Stomach smooth muscle (tissue), 2 donors: ENCODE measurements around the gene PROM1.

ENCODE experiments used
- H3K27ac ChIP-seq: one replicate; pipeline ENCODE4 v1.7.0; 2013; ENCODE audit warnings: mild to moderate bottlenecking, low read length, inconsistent platforms
- H3K27me3 ChIP-seq, 2 donors: one replicate each; pipeline ENCODE4 v1.7.0; 2013; ENCODE audit warnings: low read length in 2 of 2; ENCODE audit not compliant: insufficient read depth in 2 of 2, control insufficient read depth in 1 of 2
- H3K36me3 ChIP-seq, 2 donors: one replicate each; pipeline ENCODE4 v1.7.0; 2013; ENCODE audit warnings: low read length in 2 of 2; ENCODE audit not compliant: control insufficient read depth in 2 of 2, insufficient read depth in 2 of 2
- H3K4me1 ChIP-seq: one replicate; pipeline ENCODE4 v1.7.0; 2013; ENCODE audit warnings: low read length; ENCODE audit not compliant: control insufficient read depth, insufficient read depth
- H3K4me3 ChIP-seq, 2 donors: one replicate each; pipeline ENCODE4 v1.7.0; 2013; ENCODE audit warnings: low read length in 2 of 2
- H3K9ac ChIP-seq, 2 donors: one replicate each; pipeline ENCODE4 v1.7.0; 2013; ENCODE audit warnings: low read length in 2 of 2, mild to moderate bottlenecking in 1 of 2
- H3K9me3 ChIP-seq, 2 donors: one replicate each; pipeline ENCODE4 v1.7.0; 2013; ENCODE audit warnings: low read length in 2 of 2; ENCODE audit not compliant: control insufficient read depth in 2 of 2
- donor health status: healthy.
- donor health status: Pancreatic carcinoma.

PROM1 gene

GRCh38 chr4:16083241-16084191 is at the start of gene PROM1:
PROM1 (minus strand) TSS chr4:16084023; CDS start chr4:16075906, 8,117 bp downstream.
- Histone ChIP-seq H3K27me3 (peaks cover 27 to 42% of the 10 kb centered on the region in 2 donors), H3K9ac (no peak within 1 kb of the TSS), H3K27ac (no peak within 1 kb of the TSS)

DNA sequence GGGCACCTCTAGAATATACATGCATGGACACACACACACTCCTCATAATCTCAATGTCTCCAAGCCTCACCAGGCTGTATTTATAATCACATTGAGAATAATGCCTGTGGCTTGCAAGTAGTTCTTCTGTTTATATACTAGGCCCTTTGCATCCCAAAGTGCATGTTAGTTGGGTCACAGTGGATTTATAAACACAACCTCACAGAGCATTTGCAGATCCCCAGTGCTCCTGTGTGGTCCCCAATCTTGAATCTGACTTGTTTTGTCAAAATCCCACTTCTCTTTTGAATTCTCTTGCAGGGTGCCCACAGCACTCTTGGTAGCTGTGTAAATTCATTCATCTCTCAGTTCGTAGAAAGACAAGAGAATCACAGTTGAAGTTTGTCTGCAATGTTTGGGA is 49.6 kb upstream of the PROM1 start:
- Histone ChIP-seq H3K27ac (no peak overlapping the region), H3K36me3 (no peaks in the 10 kb centered on the region), H3K27me3 (no peaks in the 10 kb centered on the region), H3K9ac (no peak overlapping the region), H3K4me1 (no peaks in the 10 kb centered on the region), H3K9me3 (peaks cover 0 to 5% of the 10 kb centered on the region in 2 donors), H3K4me3 (no peak overlapping the region)

More at GRCh38 chr4:16083241-16084191, at the start of gene PROM1:
- Histone ChIP-seq H3K4me1 (peaks cover 19% of the 10 kb centered on the region), H3K36me3 (no peaks in the 10 kb centered on the region), H3K9me3 (peaks cover 5 to 11% of the 10 kb centered on the region in 2 donors), H3K4me3 (peak within 1 kb of the TSS; percentile 73 to 80)

GRCh38 chr4:16131293-16131692 is 47.5 kb upstream of the PROM1 start:
- Histone ChIP-seq H3K4me3 (no peak overlapping the region), H3K27me3 (no peaks in the 10 kb centered on the region), H3K9ac (no peak overlapping the region), H3K4me1 (no peaks in the 10 kb centered on the region), H3K9me3 (peaks cover 0 to 5% of the 10 kb centered on the region in 2 donors), H3K36me3 (no peaks in the 10 kb centered on the region), H3K27ac (no peak overlapping the region)

DNA sequence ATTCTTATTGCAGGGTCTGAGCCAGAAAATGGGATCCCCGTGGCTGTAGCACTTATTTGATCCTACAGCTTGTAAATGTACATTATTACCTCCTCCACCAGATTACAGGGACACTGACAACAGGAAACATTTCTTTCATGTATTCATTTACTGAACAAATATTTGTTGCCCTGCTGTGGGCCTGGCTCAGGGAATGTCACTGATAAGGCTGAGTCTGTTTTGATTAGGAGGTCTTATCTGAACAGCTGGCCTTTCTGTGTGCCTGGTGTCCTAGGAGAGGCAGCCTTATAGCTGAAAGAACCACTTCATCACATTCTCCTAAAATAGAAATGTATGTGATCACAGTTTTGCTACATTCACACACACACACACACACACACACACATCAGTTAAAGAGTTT is 45.5 kb upstream of the PROM1 start:
- H3K4me3 ChIP-seq = no peak overlapping the region
- no peaks in the 10 kb centered on the region for H3K4me1 ChIP-seq
- H3K27me3 ChIP-seq = no peaks in the 10 kb centered on the region
- no peaks in the 10 kb centered on the region for H3K9me3 ChIP-seq
- no peak overlapping the region for H3K27ac ChIP-seq
- H3K9ac ChIP-seq = no peak overlapping the region
- H3K36me3 ChIP-seq = no peaks in the 10 kb centered on the region

DNA sequence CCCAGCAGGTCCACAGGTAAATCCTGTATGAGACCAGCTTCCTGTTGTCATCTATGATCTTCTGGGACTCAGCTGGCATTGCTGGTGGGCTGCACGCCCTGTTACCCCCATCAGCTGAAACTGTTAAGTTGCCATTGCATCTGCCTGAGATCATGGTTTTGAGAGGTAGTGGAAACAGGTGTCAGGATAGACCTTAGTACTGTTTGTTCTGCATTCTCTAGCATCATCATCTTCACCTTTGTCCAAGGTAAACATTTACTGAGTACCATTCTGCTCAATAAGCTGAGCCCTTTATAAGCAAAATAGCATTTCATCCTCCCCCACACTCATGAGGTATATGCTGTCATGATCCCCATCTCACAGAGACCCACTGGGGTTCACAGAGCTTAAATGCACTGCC is 42.9 kb upstream of the PROM1 start:
- no peak overlapping the region for H3K9ac ChIP-seq
- no peak overlapping the region for H3K27ac ChIP-seq
- no peaks in the 10 kb centered on the region for H3K9me3 ChIP-seq
- no peaks in the 10 kb centered on the region for H3K36me3 ChIP-seq
- no peaks in the 10 kb centered on the region for H3K4me1 ChIP-seq
- H3K4me3 ChIP-seq = no peak overlapping the region
- H3K27me3 ChIP-seq = no peaks in the 10 kb centered on the region

- Histone ChIP-seq H3K9me3 (no peaks in the 10 kb centered on the region), H3K9ac (no peak overlapping the region), H3K27ac (no peak overlapping the region), H3K4me3 (no peak overlapping the region), H3K36me3 (no peaks in the 10 kb centered on the region), H3K27me3 (no peaks in the 10 kb centered on the region), H3K4me1 (no peaks in the 10 kb centered on the region)
Measured at GRCh38 chr4:16125571-16126445, 42.0 kb upstream of the PROM1 start.

- Histone ChIP-seq H3K4me1 (no peaks in the 10 kb centered on the region), H3K4me3 (no peak overlapping the region), H3K27ac (no peak overlapping the region), H3K27me3 (no peaks in the 10 kb centered on the region), H3K9me3 (no peaks in the 10 kb centered on the region), H3K9ac (no peak overlapping the region), H3K36me3 (no peaks in the 10 kb centered on the region)
Measured at GRCh38 chr4:16124232-16124631, 40.4 kb upstream of the PROM1 start.

- no peaks in the 10 kb centered on the region for H3K9me3 ChIP-seq
- H3K27me3 ChIP-seq = no peaks in the 10 kb centered on the region
- H3K36me3 ChIP-seq = no peaks in the 10 kb centered on the region
- H3K4me1 ChIP-seq = no peaks in the 10 kb centered on the region
- no peak overlapping the region for H3K27ac ChIP-seq
- H3K4me3 ChIP-seq = no peak overlapping the region
- H3K9ac ChIP-seq = no peak overlapping the region
Measured at GRCh38 chr4:16123356-16124084, 39.7 kb upstream of the PROM1 start.

GRCh38 chr4:16122784-16123183 is 39.0 kb upstream of the PROM1 start:
- Histone ChIP-seq H3K36me3 (no peaks in the 10 kb centered on the region), H3K4me3 (no peak overlapping the region), H3K27me3 (no peaks in the 10 kb centered on the region), H3K27ac (no peak overlapping the region), H3K9ac (no peak overlapping the region), H3K4me1 (no peaks in the 10 kb centered on the region), H3K9me3 (no peaks in the 10 kb centered on the region)

DNA sequence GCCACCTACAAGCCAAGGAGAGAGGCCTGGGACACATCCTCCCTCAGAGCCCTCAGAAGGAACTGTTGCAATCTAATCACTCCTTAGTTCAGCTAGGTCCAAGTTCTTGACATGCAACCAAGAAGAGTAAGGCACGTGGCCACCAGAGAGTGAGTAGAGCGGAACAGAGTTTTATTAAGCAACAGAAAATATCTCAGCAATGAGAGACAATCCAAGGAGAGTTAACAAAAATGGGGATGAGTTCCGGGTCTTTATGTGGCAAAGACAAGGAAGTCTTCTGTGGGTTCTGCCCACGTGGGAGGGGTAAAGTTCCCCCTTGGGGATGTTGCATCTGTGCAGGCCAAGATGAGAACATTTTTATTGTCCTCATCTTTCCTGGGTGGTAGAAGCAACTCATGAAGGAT is 38.5 kb upstream of the PROM1 start:
- Histone ChIP-seq H3K9ac (no peak overlapping the region), H3K9me3 (no peaks in the 10 kb centered on the region), H3K27ac (no peak overlapping the region), H3K36me3 (no peaks in the 10 kb centered on the region), H3K27me3 (no peaks in the 10 kb centered on the region), H3K4me3 (no peak overlapping the region), H3K4me1 (no peaks in the 10 kb centered on the region)
